ENCODE data around the gene VPS26C.

The VPS26C gene

GRCh38 chr21:37202221-37203110 is 64.7 kb downstream of the VPS26C start:
- DNase-seq (ENCODE audit: low read depth in 2 of 2), result no peak

DNA sequence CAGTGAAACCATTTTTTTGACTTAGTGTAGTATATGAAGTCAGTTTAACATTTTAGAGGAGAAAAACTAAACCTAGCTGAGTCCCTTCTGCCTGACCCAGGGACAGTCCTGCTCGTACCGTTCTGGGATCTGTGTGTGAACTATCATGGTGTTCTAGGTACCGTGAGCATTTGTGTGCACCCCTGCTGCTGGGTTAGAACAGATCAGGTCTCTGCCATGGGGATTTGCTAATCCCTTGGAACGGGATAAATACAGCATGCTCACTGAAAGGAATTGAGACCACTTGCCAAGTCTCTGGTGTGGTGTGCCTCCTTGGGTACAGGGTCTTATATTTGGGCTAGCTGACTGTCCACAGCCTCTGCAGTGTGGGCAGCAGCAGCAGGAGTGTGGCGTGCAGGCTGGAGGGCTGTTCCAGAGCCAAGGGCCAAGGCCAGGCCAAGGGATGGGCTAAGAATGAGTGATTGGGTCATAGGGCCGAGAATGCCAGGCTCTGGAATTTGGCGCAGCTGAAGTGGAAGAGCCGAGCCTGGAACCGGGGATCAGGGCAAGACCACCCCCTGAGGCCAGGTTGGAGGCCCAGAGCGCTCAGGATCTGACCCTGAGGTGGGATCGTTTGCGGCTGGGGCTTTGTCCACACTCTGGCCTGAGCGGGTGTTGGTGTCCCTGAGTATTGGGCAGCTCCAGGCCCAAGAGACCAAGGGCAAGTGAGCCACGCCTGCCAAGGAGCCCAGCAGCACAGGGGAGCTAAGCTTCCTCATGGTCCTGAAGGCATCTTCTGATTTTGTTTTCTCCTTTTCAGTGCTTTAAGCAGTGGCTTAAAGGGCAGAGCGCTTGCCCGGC is 66.3 kb downstream of the VPS26C start:
- no peak for DNase-seq (ENCODE audit: low read depth in 2 of 2)

GRCh38 chr21:37199057-37199924 is 67.8 kb downstream of the VPS26C start:
- no peak for DNase-seq (ENCODE audit: low read depth in 2 of 2)

GRCh38 chr21:37197746-37198145 is 69.4 kb downstream of the VPS26C start:
- no peak for DNase-seq (ENCODE audit: low read depth in 2 of 2)

DNA sequence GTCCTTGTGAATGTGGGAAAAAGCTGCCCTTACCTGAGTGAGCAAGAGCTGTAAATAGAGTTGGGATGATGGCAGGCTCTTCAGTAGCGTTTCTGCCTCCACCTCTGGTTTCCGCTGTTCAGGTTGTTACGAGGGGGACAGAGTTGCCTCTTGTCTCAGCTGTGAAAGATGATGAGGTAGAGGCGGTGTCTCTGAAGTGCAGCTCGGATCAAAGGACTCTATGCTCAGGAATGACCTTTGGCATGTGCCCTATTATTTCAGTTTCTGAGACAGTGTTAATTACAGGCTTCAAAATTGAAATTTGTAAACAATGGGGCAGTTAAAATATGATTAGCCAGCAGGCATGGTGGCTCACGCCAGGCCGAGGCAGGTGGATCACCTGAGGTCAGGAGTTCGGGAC is 70.3 kb downstream of the VPS26C start:
- DNase-seq (ENCODE audit: low read depth in 2 of 2), result no peak

DNA sequence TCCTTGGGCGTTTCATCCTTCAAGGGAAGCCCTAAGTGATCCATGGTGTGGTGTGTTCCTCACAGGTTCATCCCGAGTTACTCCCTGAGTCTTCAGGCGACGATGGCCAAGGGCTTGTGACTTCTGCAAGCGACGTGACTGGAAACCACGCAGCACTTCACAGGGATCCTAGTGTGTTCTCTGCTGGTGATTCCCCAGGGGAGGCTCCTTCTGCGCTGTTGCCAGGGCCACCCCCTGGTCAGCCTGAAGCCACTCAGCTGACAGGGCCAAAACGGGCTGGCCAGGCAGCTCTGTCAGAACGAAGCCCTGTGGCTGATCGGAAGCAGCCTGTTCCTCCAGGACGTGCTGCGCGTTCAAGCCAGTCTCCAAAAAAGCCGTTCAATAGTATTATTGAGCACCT is 71.5 kb downstream of the VPS26C start:
- DNase-seq (ENCODE audit: low read depth in 2 of 2), result no peak

DNA sequence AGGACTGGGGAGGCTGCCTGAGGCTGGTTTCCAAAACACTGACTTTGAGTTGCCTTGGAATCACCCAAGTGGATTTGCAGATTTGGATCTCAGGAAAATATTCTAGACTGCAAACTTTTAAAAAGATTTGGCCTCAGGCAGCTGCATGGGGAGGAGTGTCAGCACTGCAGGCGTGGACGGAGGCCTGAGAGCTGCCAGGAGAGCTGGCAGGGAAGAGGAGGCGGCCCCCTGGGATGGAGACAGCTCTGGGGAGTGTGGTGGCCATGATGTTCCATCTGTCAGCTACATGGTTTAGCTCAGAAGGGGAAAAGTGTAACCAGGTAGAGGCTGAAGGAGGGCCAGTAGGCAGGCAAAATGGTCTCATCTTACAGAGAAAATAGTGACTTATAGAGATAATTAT is 72.1 kb downstream of the VPS26C start:
- no peak for DNase-seq (ENCODE audit: low read depth in 2 of 2)

- DNase-seq (ENCODE audit: low read depth in 2 of 2), result no peak
Observed at GRCh38 chr21:37193676-37194075, 73.5 kb downstream of the VPS26C start.

DNA sequence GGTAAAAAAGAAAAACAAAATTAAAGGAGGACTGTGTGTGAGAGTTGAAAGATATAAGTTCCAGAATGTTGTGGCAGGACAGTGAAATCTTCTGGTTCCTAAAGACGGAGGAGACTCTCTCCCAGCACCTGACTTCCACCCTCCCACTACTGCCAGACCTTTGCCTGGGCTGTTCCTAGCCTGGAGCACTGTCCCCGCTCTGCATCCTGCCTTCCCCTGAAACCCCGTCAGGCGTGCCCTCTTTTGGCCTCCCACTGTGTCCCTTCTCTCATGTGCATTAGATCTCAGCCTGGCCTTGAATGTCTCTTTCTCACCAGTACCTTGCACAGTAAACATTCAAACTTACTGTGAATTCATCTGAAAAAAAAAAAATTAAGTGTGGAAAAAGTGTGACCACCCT is 74.1 kb downstream of the VPS26C start:
- DNase-seq (ENCODE audit: low read depth in 2 of 2), result no peak

GRCh38 chr21:37192019-37192418 is 75.1 kb downstream of the VPS26C start:
- no peak for DNase-seq (ENCODE audit: low read depth in 2 of 2)

DNA sequence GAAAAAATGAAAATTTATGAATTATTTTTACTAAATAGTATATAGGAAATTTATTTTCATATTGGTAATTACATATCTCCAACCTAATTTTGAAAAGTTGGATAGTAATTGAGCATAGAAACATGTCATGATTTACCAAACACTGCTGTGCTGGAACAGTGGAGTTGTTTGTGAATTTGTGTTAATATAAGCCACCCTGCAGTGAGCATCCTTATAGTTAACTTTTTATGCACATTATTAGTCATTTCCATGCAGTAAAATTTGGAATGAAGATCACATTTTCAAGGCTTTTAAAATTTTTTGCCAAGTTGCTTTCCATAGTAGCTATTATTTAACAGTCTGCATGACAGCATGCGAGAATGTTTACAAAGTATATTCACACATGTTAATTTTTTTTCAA is 78.3 kb downstream of the VPS26C start:
- DNase-seq (ENCODE audit: low read depth in 2 of 2), result no peak

- no peak for DNase-seq (ENCODE audit: low read depth in 2 of 2)
Observed at GRCh38 chr21:37186983-37187382, 80.2 kb downstream of the VPS26C start.

- DNase-seq (ENCODE audit: low read depth in 2 of 2), result no peak
Observed at GRCh38 chr21:37184784-37185593, 82.1 kb downstream of the VPS26C start.

DNA sequence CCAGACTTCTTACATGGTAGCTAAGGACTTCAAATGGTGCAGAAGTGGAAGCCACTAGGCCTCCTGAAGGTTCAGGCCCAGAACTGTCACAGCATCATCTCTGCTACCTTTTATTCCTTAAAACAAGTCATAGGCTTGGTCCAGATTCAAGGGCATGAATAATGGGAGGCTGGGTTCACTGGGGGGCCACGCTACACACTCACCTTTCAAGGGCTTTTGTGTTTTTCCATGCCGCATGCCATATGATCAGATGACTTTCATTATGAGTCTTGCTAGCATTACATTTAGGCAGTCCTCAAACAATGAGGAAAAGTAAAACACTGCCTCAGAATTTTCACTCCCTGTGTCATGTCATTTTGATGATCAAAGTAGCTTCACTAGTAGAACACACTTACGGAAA is 83.4 kb downstream of the VPS26C start:
- no peak for DNase-seq (ENCODE audit: low read depth in 2 of 2)

DNA sequence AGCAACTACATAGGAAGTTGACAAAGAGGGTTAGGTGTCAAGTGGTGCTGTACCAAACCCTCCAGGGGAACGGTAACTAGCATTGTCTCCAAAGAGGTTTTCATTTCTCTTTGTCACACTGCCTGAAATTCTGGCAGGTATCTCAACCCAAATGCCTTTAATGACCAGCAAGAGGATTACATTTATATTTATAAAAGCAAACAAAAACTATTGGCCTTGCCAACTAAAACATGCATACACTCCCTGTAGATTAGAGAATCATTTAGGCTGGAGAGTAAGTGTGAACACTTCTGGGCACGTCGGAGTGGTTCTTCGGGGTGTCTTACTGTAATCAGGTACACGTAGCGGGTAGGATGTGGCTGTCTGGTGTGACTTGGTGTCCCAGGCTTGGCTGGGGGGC is 84.9 kb downstream of the VPS26C start:
- DNase-seq (ENCODE audit: low read depth in 2 of 2), result no peak

DNA sequence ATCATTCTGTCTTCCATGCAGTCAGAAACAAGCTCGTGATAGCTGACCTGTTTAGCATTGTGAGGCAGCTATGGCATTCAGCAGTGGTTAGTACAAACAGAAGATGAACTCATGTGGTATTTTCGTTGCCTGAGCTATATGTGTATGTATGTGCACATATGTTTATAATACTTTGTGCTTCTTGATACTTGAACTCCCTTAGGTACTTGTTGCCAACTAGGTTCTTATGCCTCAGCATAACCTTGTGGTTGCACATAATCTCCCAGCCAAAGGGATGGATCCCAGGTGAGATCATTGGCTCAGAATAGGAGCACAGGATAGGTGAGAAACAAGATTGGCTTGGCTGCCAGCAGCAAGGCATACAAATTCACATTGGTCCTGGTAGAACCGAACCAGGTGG is 86.1 kb downstream of the VPS26C start:
- DNase-seq (ENCODE audit: low read depth in 2 of 2), result no peak

DNA sequence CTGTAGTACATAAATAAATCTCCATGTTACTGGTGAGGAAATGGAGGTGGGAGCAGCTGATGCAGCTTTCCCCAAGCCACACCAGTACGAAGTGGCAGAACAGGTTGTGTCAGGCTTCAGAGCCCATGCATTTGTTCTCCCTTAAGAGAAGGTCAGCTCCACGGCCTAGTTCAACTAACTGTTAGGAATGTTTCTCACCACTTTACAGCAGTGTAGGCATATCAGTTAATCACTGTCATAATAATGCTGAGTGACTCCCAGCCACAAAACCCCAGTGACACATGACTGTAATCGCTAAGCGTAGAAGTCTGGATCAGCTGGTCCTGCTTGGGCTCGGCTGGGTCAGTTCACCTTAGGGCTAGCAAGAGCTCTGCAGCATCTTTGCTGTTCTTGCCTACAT is 90.4 kb downstream of the VPS26C start:
- no peak for DNase-seq (ENCODE audit: low read depth in 2 of 2)
